ENCODE results near the gene FOXQ1. TPM values are rescaled to one million over a fixed set of nuclear protein-coding genes. Genes with fewer than 3 reads are reported as not detected.

Gene FOXQ1
- total RNA-seq, 1 donor from 2014 or later: 7.5 TPM

DNA sequence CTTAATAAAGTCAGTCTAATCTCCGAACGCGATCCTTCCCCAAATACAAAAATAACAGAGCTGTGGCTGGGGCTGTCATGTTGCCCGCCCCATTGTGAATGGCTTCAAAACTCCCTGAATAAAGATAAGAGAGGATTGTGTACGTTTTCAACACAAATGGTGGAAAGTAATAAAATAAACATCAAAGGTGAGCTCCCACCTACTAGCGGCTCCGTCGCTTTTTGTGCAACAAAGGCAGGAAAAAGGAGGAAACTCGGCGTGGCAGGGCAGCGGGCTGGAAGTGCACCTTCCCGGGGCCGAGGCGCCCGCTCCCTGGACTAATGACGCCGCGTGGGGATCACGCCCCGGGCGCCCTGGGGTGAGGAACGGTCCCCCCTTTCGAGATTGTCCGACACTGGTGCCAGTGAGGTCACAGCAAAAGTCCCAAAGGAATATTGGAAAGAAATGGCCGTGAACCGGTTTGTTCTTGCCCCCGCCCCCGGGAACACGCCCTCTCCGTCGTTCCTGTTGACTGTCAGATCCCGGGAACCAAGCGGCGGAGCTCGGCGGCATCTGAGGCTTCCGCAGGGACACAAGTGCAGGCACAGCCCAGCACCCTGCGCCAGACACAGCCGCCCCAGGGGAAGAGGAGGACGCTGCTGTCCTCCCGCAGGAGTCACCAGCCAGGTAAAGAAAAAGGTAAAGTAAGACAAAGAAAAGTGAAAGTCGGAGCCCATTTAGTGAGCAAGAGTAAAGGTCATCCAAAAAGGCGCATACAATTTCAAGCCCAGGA lies 1.1 kb upstream of the FOXQ1 start:
- DNase-seq: peak; percentile 80
- Histone ChIP-seq H3K9me3 (no peaks in the 10 kb centered on the region), H3K4me3 (peak overlapping the region; percentile 54), H3K27ac (peak overlapping the region; percentile 80), H3K36me3 (no peaks in the 10 kb centered on the region), H3K4me1 (peaks cover 33% of the 10 kb centered on the region), H3K27me3 (ENCODE audit: low read depth) (peaks cover 57% of the 10 kb centered on the region)
- intact Hi-C loops (cut with DNase I): no loop called here
- ATAC-seq: peak; percentile 47 to 70
- TF ChIP-seq, protein P1, sequence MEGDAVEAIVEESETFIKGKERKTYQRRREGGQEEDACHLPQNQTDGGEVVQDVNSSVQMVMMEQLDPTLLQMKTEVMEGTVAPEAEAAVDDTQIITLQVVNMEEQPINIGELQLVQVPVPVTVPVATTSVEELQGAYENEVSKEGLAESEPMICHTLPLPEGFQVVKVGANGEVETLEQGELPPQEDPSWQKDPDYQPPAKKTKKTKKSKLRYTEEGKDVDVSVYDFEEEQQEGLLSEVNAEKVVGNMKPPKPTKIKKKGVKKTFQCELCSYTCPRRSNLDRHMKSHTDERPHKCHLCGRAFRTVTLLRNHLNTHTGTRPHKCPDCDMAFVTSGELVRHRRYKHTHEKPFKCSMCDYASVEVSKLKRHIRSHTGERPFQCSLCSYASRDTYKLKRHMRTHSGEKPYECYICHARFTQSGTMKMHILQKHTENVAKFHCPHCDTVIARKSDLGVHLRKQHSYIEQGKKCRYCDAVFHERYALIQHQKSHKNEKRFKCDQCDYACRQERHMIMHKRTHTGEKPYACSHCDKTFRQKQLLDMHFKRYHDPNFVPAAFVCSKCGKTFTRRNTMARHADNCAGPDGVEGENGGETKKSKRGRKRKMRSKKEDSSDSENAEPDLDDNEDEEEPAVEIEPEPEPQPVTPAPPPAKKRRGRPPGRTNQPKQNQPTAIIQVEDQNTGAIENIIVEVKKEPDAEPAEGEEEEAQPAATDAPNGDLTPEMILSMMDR (IDR thresholded peaks at IDR 0.05): no peak

DNA sequence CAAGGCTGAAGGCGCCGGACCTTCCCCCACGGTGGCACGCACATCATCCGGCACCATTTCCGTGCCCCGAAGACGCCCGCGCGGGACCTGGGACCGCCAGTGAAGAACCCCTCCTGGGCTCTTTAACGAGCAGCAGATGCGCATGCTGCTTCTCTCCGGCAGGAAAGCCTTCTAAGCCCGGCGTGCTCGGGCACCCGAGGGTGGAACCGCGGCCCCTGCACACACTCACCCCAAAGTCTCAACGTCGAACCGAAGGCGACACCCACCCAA lies 240 bp downstream of the FOXQ1 start:
- peak overlapping the region; percentile 80 for H3K27ac ChIP-seq
- peak in 1 of 2 donors; percentile 22 for ATAC-seq

GRCh38 chr6:1312473-1313367 lies 822 bp downstream of the FOXQ1 start:
- ATAC-seq: peak; percentile 1 to 5
- TF ChIP-seq, protein P1 (IDR thresholded peaks at IDR 0.05): no peak
- no peaks in the 10 kb centered on the region for H3K9me3 ChIP-seq
- H3K27ac ChIP-seq: peak overlapping the region; percentile 80
- DNase-seq: peak; percentile 69
- H3K4me1 ChIP-seq: peaks cover 37% of the 10 kb centered on the region
- H3K36me3 ChIP-seq: no peaks in the 10 kb centered on the region
- peak overlapping the region; percentile 54 for H3K4me3 ChIP-seq
- intact Hi-C loops (cut with DNase I): no loop called here
- peaks cover 55% of the 10 kb centered on the region for H3K27me3 ChIP-seq (ENCODE audit: low read depth)

More for the DNA sequence above, 240 bp downstream of the FOXQ1 start:
- intact Hi-C loops (cut with DNase I): no loop called here
- peaks cover 60% of the 10 kb centered on the region for H3K27me3 ChIP-seq (ENCODE audit: low read depth)
- no peak for DNase-seq
- TF ChIP-seq, protein P1 (IDR thresholded peaks at IDR 0.05): no peak
- H3K4me3 ChIP-seq: peak overlapping the region; percentile 54
- H3K36me3 ChIP-seq: no peaks in the 10 kb centered on the region
- H3K4me1 ChIP-seq: peaks cover 37% of the 10 kb centered on the region
- no peaks in the 10 kb centered on the region for H3K9me3 ChIP-seq

GRCh38 chr6:1313384-1313766 lies 1.5 kb downstream of the FOXQ1 start:
- ATAC-seq: no peak
- DNase-seq: no peak
- TF ChIP-seq, protein P1 (IDR thresholded peaks at IDR 0.05): no peak
- Histone ChIP-seq H3K27ac (no peak overlapping the region), H3K4me1 (peaks cover 37% of the 10 kb centered on the region), H3K4me3 (peak overlapping the region; percentile 54), H3K9me3 (no peaks in the 10 kb centered on the region), H3K36me3 (no peaks in the 10 kb centered on the region), H3K27me3 (ENCODE audit: low read depth) (peaks cover 55% of the 10 kb centered on the region)
- intact Hi-C loops (cut with DNase I): no loop called here

GRCh38 chr6:1313767-1314503 lies 2.0 kb downstream of the FOXQ1 start:
- TF ChIP-seq, protein P1 (IDR thresholded peaks at IDR 0.05): peak; percentile 49
- peak overlapping the region; percentile 50 for H3K4me3 ChIP-seq
- DNase-seq (peak; percentile 73), ATAC-seq (peak; percentile 48 to 69)
- H3K36me3 ChIP-seq: no peaks in the 10 kb centered on the region
- H3K27ac ChIP-seq: peak overlapping the region; percentile 31
- H3K4me1 ChIP-seq: peaks cover 37% of the 10 kb centered on the region
- intact Hi-C loops (cut with DNase I): no loop called here
- peaks cover 55% of the 10 kb centered on the region for H3K27me3 ChIP-seq (ENCODE audit: low read depth)
- no peaks in the 10 kb centered on the region for H3K9me3 ChIP-seq

Measured in lower lobe of right lung (tissue), 2 donors.